GM21526 (cell line): Measurements from ENCODE around the gene PAK1.
"Not testable (repeated sequence)": the region's sequence is repeated elsewhere in the genome, so short reads cannot be mapped to it uniquely, and the experiment has no call there.

ENCODE experiments used
- ATAC-seq: cut with Tn5 transposase; IDR thresholded peaks from one replicate; pipeline ENCODE4 v1.9.1; 2021; ENCODE audit warnings: moderate library complexity; ENCODE audit not compliant: unreplicated experiment, low FRiP score

Gene PAK1

DNA sequence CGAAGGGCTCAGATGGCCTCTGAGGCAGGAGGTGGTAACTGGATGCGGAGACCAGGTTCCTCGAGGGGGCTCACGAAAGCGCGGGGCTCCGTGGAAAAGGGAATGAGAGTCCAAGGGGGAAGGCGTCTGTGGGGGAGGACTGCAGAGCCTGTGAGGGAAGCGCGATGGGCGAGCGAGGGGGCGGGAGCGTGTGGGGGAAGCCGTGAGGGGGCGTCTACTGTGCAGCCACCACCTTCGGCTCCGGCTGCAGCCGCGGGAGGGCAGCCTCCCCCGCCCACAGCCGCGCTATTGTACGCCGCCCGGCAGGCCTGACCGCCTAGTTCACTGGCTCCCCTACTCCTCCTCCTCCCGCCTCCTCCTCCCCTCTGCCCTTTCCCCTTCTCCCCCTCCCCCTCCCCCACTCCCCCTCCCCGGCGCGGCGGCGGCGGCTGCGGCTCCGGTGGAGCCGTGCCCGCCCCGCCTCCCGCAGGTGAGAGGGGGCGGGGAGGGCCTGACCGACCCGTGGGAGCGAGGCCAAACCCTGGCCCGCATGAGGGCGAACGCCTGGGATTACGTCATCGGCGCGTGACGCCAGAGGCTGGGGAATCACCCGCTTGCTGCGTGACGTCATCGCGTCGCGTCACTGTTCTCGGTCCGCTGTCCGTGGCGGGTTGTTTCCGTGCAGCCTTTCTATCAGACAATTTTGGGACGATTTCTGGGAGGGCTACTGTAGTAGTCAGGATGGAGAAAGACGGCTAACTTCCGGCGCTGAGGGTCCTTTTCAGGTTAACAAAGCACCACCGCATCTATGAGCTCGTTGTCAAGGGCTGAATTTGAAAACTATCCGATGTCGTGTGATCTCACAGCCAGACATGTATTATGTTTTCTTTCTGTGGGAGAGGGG is at the start of gene PAK1:
Gene PAK1, minus strand, starts transcription at position 294 of the 883 bp plus-strand sequence. CDS start 81,574 bp downstream, outside the sequence.
- ATAC-seq = peak; percentile 53

DNA sequence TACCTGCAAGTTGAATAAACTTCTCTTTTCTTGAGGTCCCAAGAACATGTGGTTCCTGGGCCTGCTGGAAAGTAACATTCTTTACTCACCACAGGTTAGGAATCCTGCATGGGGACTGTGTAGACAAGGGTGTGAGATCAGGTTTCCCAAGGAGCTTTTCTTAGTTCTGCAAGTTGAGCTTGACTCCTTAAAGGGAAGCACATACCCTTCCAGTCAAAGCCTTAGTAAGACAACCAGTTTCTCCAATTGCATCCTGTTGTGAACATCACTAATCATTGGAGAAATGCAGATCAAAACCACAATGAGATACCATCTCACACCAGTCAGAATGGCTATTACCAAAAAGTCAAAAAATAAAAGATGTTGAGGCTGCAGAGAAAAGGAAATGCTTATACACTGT is 48.3 kb upstream of the PAK1 start:
- ATAC-seq = no peak

DNA sequence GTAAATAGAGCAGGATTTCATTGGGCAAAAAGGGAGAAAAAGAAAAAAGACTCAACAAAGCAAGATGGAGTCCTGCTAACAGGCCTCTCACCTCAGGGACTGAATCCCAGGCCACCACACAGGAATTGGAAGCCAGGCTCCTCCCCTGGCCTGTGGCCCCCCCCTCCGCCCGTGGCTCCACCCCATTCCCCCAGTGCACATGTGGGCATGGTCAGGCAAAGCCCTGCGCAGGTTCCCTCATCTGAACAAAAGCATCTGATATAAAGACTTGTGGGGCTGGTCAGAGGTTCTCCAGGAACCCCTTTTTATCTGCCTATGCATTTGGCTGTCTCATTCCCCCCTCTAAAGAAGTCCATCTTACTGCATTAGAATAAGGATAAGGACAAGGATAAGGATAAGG is 46.0 kb upstream of the PAK1 start:
- ATAC-seq = no peak

DNA sequence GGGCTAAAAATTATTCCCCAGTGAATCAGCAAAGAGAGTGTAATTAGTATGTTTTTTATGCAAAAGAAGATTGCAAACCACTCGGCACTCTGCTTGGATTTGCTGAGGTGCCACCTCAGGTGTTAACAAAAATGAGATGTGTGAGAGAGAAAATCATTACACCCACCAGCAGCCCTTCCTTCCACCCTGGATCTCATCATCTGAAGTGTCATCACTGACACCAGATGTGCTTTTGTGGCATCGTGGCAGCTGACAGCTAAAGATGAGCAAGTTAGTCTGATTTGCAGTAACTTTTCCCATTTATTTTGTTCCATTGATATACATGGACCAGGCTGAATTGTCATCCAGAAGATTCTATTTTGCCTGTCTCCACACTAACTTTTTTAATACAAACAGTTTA is 44.6 kb upstream of the PAK1 start:
- ATAC-seq = no peak

DNA sequence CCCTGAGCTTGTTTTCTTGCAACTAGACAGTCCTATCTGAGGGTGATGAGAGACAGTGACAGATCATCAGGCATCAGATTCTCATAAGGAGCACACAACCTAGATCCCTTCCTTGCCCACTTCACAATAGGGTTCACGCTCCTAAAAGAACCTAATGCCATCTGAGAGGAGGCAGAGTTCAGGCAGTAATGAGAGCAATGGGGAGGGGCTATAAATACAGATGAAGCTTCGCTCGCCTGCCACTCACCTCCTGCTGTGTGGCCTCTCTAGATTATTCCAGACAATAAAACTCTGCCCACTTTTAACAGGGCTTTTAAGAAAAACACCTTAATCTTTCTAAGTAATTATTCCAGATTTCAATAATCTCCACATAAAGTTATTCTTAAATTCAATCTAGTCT is 43.9 kb upstream of the PAK1 start:
- no peak for ATAC-seq

DNA sequence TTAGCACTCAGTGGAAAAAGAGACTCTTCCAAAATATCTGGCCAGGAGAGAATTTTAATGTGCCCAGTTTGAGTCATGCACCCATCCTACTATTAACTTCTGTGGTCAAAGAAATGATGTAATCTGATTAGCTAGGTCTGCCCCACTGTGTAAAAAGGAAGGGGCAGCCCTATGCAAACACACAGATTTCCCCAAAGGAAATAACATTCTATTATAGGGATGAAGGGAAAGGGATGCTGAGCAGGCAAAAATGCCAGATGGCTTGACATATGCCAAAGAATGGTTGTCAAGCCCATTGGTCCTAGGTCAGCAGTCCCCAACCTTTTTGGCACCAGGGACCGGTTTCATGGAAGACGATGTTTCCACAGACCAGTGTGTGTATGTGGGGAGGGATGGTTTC is 43.3 kb upstream of the PAK1 start:
- ATAC-seq = no peak

DNA sequence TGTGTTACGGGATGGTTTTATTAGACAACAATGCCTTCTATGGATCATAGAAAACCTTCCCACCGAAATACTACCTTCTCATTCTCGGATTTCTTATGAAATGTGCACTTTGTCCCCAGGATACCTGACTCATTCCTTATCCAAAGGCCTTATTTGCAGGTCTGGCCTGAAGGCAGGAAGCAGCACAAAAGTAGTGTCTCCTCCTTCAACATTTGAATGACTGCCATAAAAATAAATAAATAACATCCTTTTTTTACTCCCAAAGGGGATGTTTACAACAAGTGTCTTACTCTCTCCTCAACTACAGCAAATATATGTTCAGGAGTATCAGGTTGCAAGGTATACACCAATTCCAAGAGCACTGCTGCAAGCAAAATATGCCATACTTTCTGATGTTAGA is 41.6 kb upstream of the PAK1 start:
- ATAC-seq = no peak

DNA sequence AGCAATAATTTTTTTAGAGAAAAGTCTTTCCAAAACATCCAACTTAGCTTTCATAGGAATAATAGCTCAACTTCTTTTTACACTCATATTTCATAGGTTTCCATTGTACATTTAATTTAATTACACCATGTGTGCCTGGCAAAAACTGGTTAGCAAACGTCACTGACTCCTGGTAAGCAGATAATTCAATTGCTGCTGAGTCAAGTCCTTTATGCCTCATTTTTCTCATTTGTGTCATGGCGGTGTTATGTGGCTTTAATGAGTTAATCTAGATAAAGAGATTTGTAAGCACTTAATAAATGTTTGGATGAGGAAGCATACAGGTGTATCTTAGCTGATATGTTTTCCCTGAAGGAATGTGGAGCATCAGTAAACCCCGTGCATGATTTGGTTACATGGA is 41.2 kb upstream of the PAK1 start:
- ATAC-seq = no peak

DNA sequence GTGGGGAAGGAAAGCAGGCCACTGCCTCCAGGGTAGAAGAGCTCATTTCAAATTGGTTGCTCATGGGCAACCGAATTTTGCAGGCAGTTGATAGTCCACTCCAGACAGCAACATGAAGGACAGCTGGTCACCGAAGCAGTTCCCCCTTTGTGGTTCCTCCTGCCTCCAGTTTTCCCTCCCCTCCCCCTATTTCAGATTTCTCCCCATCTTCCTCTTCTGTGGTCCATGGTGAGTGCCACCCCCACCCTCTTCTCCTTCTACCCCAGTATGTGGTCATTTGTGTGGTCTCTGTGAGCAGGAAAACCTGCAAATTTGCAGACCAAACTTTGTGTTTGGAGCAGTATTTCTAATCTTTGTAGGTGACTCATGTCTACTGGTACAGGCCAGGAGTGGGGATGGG is 38.2 kb upstream of the PAK1 start:
- no peak for ATAC-seq

DNA sequence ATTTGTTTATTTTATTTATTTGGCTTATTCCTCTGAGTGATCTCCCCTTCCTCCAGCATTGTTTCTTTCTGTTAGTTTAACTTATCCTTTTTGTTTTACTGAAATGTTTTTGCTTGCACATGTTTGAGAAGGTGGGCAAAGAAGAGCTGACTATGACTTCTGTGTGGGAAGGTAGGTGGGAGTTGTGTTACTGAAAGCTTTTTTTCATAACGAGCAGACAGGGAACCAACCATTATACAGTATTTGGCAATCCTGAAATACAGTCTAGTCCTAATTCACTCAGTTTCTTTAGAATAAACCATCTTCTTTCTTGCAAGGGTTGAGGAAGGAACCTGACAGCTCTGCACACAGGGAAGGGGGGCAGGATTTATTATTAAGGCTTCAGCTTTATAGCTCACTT is 37.0 kb upstream of the PAK1 start:
- no peak for ATAC-seq

DNA sequence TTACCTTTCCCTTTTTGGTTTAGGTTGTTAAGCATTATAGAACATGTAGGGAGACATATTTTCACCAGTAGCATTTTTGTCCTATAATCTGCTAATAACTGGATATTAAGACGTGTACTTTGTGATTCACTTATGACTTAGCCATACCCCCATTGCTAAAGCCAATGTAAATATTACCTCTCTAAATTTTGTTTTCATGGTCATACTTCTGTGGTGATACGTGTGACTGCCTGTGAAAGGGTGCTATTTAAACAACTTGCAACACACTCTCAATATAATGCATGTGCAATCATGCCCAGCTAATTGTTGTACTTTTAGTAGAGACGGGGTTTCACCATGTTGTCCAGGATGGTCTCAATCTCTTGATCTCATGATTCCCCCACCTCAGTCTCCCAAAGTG is 36.2 kb upstream of the PAK1 start:
- no peak for ATAC-seq

DNA sequence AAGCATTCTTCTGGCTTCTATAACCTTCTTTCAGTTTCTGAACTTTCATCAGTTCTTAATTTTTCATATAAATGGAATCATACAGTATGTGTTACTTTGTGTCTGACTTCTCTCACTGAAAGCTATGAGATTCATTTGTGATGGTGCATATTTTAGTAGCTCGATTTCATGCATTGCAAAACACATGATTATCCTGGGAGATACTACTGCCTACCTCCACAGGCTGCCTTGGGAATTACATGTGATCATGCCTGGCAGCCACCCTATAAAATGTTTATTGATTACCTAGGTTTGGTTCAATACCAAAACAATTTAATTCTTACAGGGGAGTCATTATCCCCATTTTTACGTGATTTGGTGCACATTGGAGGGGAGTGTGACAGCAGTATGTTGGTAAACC is 34.1 kb upstream of the PAK1 start:
- ATAC-seq = no peak

DNA sequence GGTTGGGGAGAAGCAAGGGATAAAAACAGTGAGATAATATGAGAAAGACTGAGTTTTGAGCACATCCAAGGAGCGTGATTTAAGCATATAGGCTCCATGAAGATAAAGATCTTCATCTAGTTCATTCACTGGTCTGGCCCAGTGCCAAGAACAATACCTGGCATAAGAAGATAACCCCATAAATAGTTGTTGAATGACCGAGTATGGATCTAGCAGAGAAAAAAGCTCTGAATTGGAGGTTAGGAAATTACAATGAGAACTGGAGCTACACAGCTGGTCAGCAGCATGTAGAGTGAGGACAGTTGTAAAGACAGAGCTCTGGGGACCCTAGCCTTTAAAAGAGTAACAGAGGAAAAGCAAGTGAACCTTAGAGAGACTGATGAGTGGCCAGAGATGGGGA is 33.0 kb upstream of the PAK1 start:
- no peak for ATAC-seq

DNA sequence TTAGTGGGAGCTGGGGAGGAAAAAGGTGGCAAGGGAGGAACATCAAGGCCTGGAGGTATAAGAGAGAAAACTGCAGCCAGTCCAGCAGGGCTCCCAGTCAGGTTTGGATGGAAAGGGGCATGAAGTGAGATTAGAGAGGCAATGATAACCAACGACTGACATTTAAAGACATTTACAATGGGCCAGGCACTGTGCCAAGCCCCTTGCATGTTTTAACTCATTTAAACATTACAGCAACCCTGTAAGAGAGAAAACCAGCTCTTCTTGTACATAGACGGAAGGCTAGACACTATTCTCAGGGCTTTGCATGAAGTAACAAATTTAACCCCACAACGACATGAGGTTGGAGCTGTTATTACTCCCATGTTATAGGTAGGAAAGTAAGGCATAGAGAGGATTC is 32.1 kb upstream of the PAK1 start:
- ATAC-seq = no peak

DNA sequence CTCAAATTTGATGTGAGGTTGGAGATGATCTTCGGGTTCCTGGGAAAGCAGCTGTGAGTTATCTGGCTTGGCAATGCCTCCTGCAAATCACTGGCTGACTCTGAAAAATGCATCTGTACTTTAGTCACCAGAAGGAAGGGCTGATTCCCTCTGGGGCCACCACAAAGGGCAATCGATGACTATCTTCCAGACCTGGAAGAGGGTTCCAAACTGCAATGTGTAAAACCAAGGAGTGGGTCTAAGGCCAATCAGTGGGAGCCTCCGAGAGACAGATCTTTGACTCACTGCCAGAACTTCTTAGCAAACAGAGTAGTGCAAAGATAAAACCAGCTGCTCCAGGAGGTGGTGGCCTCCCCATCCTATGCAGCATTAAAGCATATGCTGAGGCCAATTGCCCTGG is 29.1 kb upstream of the PAK1 start:
- ATAC-seq = no peak

DNA sequence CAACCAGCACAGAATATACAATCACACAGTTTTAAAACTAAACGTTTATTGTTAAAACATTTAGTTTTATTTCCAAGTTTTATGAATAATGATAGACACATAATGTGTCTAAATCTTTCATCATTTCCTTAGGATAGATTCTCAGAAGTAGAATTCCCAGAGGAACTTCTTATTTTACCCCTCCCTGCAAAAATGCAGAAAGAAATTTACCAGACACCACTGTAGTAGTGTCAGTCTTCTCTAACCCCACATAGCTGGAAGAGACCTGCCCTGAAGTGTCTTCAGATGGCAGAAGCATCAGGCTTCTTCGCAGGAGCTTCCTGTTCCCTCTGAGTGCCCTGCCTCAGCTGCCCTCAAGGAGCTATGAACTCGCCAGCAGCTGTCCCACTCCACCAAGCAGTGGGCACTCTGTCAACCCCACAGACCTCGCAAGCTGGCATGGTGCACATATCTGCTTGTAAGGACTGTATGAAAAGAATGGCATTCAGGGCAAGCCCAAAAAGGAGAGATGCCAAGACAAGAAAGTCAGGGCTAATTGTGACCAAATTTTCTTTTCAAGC is 28.5 kb upstream of the PAK1 start:
- ATAC-seq = no peak

DNA sequence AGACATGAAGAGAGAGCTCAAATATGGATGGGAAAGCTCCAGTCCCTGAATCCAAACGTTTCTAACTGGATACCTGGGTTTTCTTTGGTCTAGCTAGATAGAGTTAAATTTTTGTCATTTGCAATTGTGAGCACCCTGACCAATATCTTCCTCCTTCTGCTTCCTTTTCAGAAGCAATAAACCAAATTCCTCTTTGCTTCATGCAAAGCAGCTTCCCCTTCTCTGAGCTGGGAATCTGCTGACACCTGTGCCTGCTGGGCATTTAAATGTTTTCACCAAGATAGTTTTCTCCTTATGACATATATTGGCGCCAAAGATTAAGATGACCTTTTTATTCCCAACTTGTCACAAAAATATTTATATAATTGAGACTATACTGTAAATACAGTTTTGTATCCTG is 27.9 kb upstream of the PAK1 start:
- ATAC-seq = no peak

DNA sequence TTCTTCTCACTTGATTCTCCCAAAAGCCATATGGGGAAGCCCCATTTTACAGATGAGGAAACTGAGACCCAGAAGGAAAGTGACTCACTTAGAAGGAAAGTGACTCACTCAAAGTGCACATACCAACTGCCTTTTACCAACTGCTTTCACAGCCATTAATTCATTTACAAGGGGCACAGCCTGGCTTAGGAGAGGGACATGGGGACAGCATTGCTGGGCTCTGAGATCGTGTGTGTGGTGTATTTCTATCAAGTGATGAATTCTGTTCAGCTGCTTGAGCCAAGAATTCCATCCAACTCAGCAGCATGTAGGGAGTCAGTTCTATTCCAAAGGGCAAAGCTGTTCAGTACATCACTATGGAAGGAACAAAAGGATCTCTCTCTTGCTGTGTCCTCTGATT is 23.5 kb upstream of the PAK1 start:
- no peak for ATAC-seq

DNA sequence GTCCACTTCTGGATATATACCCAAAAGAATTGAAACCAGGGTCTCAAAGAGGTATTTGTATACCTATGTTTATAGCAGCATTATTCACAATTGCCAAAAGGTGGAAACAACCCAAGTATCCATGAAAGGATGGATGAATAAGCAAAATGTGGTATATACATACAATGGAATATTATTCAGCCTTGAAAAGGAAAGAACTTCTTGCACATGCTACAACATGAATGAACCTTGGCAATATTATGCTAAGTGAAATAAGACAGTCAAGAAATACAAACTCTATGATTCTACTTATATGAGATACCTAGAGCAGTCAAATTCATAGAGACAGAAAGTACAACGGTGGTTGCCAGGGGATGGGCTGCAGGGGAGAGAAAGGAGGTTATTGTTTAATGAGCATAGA is 21.6 kb upstream of the PAK1 start:
- ATAC-seq = no peak

DNA sequence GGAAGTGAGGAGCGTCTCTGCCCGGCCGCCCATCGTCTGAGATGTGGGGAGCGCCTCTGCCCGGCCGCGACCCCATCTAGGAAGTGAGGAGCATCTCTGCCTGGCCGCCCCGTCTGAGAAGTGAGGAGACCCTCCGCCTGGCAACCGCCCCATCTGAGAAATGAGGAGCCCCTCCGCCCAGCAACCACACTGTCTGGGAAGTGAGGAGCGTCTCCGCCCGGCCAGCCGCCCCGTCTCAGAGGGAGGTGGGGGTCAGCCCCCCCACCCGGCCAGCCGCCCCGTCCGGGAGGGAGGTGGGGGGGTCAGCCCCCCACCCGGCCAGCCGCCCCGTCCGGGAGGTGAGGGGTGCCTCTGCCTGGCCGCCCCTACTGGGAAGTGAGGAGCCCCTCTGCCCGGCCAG is 16.1 kb upstream of the PAK1 start:
- not testable (repeated sequence) for ATAC-seq

DNA sequence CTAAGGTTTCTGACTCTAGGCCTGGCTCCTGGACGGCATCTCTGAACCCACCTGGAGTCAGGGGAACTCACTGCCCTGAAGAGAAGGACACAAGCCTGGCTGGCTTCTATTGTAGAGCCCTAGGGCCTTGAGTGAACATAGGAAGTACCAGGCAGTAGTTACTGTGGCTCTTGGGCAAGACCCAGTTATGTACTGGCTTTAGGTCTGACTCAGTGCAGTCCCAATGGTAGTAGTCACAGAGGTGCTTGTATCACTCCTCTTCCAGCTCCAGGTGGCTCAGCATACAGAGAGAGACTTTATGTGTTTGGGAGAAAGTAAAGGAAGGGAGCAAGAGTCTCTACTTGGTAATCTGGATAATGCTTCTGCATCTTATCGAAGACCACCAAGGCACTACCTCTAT is 13.9 kb upstream of the PAK1 start:
- ATAC-seq = no peak

DNA sequence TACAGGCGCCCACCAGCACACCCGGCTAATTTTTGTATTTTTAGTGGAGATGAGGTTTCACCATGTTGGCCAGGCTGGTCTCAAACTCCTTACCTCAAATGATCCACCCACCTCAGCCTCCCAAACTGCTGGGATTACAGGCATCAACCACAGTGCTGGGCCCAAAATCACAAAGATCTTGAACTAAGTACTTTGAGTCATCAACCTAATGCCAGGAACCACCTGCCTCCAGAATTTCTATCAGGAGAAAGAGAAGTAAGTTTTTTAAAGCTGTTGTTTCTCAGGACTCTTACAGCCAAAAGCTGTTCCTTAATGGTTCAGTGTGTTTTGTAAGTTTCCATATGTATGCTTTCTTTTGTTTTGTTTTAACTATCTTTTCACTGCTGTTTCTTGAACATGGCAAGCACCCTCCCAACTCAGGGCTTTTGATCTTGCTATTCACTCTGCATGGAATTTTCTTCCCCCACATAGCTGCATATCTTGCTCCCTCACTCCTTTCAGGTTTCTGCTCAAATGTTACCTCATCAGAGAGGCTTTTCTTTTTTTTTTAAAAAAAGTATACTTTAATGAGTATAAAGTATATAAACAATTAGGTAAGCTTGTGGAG is 6.0 kb upstream of the PAK1 start:
- no peak for ATAC-seq
